VCaP (cell line): ENCODE measurements around the gene PLSCR2.
"Not testable (repeated sequence)": the region's sequence is repeated elsewhere in the genome, so short reads cannot be mapped to it uniquely, and the experiment has no call there.

Source experiments
- H3K27ac ChIP-seq: fragments of 450-650 bp; 2 replicates; pipeline ENCODE4 v1.5.1; 2017
- TF ChIP-seq, protein P1 (sequence below): fragments of 450-650 bp; conservative IDR thresholded peaks from 2 replicates; pipeline ENCODE4 v1.5.1; 2017; ENCODE audit warnings: mild to moderate bottlenecking, moderate library complexity

PLSCR2 gene

DNA sequence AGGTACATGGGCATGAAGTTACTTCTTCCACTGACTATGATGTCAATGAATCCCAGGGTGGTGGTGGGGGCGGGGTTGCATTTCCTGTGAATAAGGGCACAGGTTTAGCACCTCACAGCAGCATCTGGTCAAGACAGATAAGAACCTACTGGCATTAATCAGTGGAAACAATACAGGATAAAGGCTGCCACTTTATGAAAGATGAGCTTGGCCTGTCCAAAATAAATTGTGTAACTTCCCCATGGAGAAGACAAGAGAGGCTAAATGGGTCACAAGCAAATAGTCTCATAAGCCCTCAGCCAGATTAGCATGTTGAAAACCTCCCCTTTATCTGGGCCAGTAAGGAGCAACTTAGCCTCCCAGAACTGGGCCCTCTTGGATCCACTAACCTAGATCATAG lies 27.4 kb upstream of the PLSCR2 start:
- TF ChIP-seq, protein P1, sequence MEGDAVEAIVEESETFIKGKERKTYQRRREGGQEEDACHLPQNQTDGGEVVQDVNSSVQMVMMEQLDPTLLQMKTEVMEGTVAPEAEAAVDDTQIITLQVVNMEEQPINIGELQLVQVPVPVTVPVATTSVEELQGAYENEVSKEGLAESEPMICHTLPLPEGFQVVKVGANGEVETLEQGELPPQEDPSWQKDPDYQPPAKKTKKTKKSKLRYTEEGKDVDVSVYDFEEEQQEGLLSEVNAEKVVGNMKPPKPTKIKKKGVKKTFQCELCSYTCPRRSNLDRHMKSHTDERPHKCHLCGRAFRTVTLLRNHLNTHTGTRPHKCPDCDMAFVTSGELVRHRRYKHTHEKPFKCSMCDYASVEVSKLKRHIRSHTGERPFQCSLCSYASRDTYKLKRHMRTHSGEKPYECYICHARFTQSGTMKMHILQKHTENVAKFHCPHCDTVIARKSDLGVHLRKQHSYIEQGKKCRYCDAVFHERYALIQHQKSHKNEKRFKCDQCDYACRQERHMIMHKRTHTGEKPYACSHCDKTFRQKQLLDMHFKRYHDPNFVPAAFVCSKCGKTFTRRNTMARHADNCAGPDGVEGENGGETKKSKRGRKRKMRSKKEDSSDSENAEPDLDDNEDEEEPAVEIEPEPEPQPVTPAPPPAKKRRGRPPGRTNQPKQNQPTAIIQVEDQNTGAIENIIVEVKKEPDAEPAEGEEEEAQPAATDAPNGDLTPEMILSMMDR, result no peak
- no peak overlapping the region for H3K27ac ChIP-seq

DNA sequence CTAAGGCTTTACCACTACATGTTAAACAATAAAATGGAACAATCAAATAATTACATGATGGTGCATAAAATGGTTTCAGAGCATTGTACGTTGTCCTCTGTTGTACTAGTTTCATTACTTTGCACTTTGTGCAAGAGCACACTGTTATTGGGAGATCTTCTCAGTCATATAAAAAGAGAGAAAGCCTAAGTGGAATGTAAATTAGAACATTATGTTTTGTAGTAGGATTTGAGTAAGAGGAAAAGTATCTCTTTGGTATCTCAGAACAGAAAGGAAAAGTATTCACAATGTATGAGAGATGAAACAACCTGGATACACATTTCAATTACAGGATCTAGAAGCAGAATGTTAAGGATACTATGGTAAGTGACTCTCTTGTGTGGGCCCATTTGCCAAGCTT lies 26.9 kb upstream of the PLSCR2 start:
- TF ChIP-seq, protein P1, result no peak
- no peak overlapping the region for H3K27ac ChIP-seq

DNA sequence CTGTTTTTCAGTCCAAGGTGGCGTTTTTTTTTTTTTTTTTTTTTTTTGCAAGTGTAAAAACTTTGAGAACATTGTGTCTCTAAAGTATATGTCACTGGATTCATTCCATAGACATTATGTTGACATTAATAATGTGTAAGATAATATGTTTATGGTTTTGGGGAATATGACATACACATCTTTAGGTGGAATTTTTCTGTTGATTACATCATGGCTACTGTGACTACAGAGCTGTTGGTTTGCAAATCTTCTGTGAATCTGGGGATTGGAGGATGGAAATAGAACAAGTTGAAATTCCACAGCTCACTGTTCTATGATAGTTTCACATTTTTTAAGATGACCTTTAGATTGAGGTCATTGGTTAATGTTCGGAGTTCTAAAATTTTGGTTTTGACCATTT lies 24.4 kb upstream of the PLSCR2 start:
- TF ChIP-seq, protein P1, result no peak
- H3K27ac ChIP-seq, result no peak overlapping the region

DNA sequence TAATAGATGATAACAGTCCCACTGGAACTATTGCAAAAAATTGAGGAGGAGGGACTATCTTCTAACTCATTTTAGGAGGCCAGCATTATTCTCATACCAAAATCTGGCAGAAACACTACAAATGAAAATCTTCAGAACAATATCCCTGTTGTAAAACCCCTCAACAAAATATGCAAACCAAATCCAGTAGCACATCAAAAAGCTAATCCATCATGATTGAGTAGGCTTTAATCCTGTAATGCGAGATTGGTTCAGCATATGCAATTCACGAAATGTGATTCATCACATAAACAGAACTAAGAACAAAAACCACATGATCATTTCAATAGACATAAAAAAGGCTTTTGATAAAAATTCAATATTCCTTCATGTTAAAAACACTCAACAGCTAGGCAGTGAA lies 23.9 kb upstream of the PLSCR2 start:
- H3K27ac ChIP-seq, result no peak overlapping the region
- TF ChIP-seq, protein P1, result no peak

DNA sequence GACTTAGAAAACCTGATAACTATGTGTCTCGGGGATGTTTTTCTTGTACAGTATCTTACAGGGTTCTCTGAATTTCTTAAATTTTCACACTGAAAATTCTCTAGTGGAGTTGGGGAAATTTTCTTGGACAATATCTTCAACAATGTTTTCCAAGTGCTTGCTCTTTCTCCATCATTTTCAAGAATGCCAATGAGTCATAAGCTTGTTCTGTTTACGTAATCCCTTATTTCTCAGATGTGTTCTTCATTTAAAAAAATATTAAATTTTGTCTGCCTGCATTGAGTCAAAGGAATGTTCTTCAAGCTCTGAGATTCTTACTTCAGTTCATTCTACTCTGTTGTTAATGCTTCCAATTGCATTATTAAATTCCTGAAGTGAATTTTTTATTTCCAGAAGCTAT lies 21.9 kb upstream of the PLSCR2 start:
- TF ChIP-seq, protein P1, result no peak
- no peak overlapping the region for H3K27ac ChIP-seq

DNA sequence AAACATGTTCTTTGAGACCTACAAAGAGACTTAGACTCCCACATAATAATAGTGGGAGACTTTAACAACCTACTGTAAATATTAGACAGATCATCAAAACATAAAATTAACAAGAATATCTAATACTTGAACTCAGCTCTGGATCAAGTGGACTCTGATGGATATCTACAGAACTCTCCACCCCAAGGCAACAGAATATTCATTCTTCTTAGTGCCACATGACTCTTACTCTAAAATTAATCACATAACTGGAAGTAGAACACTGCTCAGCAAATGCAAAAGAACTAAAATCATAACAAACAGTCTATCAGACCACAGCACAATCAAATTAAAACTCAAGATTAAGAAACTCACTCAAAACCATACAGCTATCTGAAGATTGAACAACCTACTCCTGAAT lies 15.9 kb upstream of the PLSCR2 start:
- H3K27ac ChIP-seq, result no peak overlapping the region
- TF ChIP-seq, protein P1, result no peak

DNA sequence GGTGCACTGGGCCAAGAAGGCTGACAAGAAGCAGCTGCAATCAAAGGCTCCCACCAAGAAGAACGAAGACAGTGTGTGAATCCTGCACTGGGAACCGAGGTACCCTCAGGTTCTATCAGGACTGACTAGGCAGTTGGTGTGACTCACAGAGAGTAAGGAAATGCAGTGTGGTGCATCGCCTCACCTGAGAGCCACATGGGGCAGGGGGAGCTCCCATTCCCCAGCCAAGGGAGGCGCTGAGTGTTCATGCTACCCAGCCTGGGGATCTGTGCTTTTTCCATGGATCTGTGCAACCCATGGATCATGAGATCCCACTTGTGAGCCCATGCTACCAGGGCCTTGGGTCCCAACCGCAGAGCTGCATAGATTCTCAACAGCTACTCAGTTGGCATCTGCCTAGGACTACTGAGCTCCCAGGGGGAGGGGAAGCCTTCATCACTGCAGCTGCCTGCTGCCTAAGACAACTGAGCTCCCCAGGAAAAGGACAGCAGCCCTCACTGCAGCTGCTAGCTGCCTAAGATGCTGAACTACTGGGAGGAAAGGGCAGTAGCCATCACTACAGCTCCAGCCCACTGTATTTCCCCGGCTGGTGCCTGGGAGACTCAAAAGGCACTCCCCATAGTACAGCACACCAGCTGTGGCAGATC lies 6.9 kb upstream of the PLSCR2 start:
- H3K27ac ChIP-seq, result no peak overlapping the region
- TF ChIP-seq, protein P1, result no peak

DNA sequence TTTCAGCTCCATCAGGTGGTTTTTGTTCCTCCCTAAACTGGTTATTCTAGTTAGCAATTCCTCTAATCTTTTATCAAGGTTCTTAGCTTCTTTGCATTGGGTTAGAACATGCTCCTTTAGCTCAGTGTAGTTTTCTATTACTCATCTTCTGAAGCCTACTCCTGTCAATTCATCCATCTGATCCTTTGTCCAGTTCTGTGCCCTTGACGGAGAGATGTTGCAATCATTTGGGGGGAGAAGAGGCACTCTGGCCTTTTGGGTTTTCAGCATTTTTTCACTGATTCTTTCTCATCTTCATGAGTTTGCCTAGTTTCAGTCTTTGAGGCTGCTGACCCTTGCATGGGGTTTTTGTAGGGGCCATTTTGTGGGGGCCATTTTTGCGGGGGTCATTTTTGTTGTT lies 5.6 kb upstream of the PLSCR2 start:
- H3K27ac ChIP-seq, result not testable (repeated sequence)
